ENCODE measurements around the gene GNPTG.

GNPTG gene

GRCh38 chr16:1333854-1334700 is 17.7 kb upstream of the GNPTG start:
- no peak for DNase-seq (ENCODE audit: low read depth in 2 of 2)

- no peak for DNase-seq (ENCODE audit: low read depth in 2 of 2)
Measured at GRCh38 chr16:1334739-1335138, 17.0 kb upstream of the GNPTG start.

- no peak for DNase-seq (ENCODE audit: low read depth in 2 of 2)
Measured at GRCh38 chr16:1335211-1335971, 16.3 kb upstream of the GNPTG start.

- no peak for DNase-seq (ENCODE audit: low read depth in 2 of 2)
Measured at GRCh38 chr16:1335996-1336395, 15.7 kb upstream of the GNPTG start.

- DNase-seq (ENCODE audit: low read depth in 2 of 2) = no peak
Measured at GRCh38 chr16:1336619-1337018, 15.1 kb upstream of the GNPTG start.

DNA sequence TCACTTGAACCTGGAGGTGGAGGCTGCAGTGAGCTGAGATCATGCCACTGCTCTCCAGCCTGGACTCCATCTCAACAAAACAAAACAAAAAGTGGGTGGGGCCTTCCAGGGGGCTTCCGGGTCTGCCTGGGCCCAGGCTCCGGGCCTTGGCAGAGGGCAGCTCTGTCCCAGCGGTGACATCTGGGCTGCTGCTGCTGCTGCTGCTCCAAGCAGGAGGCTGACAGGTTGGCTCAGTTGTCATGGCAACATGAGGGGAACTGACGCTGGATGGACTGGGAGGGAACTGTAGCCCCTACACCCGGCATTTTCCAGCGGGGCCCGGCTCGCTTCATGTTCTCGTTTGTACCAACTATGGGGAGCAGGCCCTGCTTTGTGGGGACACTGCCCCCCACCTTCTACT is 14.2 kb upstream of the GNPTG start:
- DNase-seq (ENCODE audit: low read depth in 2 of 2) = no peak

DNA sequence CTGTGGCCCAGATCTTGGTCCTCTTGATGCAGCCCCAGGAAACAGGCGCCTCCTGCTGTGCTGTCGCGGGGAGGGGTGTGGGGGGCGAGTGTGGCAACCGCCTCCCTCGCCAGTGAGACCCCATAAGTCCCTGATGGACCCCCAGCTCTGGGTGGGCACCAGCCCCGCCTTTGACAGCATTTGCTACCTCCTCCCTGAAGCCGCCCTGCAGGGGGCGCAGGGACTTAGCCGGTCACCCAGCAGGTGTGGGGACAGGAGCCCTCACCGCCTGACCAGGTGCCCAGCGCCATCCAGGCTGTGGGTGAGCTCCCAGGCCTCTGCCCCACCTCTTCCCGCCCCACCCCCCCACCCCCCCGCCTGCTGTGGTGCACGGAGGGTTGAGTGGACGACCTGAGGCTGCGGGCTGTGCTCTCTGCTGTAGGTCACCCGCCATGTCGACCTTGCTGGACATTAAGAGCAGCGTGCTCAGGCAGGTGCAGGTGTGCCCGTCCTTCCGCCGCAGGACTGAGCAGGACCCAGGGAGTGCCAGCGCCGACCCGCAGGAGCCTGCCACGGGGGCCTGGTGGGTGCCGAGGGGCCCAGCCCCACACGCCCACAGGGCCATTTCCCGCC is 13.5 kb upstream of the GNPTG start:
- DNase-seq (ENCODE audit: low read depth in 2 of 2) = no peak

- no peak for DNase-seq (ENCODE audit: low read depth in 2 of 2)
Measured at GRCh38 chr16:1338855-1339675, 12.7 kb upstream of the GNPTG start.

- no peak for DNase-seq (ENCODE audit: low read depth in 2 of 2)
Measured at GRCh38 chr16:1340730-1341494, 10.8 kb upstream of the GNPTG start.

GRCh38 chr16:1341495-1342420 is 10.0 kb upstream of the GNPTG start:
- no peak for DNase-seq (ENCODE audit: low read depth in 2 of 2)

- peak; percentile 87 to 89 for DNase-seq (ENCODE audit: low read depth in 2 of 2)
Measured at GRCh38 chr16:1342526-1343427, 9.0 kb upstream of the GNPTG start.

DNA sequence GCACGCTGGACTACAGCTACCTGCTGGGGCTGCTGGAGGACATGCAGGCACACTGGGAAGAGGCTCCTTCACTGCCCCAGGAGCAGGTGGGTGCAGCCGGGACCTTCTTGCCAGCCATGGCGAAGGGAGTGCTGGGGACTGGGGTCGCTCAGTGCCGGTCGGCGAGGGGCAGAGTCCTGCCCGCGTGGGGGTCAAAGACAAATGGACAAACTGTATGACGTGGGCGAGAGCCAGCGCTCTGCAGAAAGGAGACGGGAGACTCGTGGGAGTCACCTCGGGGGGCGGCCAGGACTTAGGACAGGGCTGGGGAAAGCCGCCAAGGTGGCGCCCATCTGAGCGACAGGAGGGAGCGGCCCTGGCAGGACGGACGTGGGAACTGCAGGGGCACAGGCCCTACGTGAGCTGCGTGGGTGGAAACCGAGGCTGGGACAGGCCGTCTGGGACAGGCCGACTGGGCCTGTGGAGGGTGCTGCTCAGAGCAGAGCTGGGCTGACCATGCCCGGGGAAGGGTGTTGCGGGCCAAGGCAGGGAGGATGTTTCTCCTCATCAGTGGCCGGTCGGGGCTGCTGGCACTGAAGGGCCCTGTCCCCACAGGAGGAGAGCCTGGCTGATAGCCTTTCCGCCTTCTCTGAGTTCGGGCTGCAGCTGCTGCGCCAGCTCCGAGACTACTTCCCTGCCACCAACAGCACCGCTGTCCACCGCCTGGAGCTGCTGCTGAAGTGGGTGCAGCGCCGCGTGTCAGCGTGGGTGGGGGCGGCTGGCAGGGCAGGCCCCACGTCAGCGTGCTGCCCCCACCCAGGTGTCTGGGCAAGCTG is 8.1 kb upstream of the GNPTG start:
- no peak for DNase-seq (ENCODE audit: low read depth in 2 of 2)

- no peak for DNase-seq (ENCODE audit: low read depth in 2 of 2)
Measured at GRCh38 chr16:1344499-1344898, 7.2 kb upstream of the GNPTG start.

GRCh38 chr16:1345087-1345486 is 6.6 kb upstream of the GNPTG start:
- DNase-seq (ENCODE audit: low read depth in 2 of 2) = no peak

GRCh38 chr16:1345651-1346421 is 5.9 kb upstream of the GNPTG start:
- DNase-seq (ENCODE audit: low read depth in 2 of 2) = no peak

- no peak for DNase-seq (ENCODE audit: low read depth in 2 of 2)
Measured at GRCh38 chr16:1346422-1347285, 5.1 kb upstream of the GNPTG start.

Data from activated CD8-positive, alpha-beta memory T cell treated with anti-CD3 and anti-CD28 coated beads for 4 hours (primary cell).